Stimulated activated CD4-positive, alpha-beta T cell treated with anti-CD3 and anti-CD28 coated beads, Interleukin-2, amount 100 ng/mL, for 48 hours (primary cell): ENCODE data around the gene CTAGE9.

Experiments
- DNase-seq, 2 donors: peaks; one replicate each; pipeline ENCODE4 v3.0.0-alpha.2; 2020

The CTAGE9 gene

GRCh38 chr6:131660195-131660594, 50.6 kb downstream of the CTAGE9 start:
- no peak for DNase-seq
